ENCODE measurements around the gene SGIP1.

The SGIP1 gene

DNA sequence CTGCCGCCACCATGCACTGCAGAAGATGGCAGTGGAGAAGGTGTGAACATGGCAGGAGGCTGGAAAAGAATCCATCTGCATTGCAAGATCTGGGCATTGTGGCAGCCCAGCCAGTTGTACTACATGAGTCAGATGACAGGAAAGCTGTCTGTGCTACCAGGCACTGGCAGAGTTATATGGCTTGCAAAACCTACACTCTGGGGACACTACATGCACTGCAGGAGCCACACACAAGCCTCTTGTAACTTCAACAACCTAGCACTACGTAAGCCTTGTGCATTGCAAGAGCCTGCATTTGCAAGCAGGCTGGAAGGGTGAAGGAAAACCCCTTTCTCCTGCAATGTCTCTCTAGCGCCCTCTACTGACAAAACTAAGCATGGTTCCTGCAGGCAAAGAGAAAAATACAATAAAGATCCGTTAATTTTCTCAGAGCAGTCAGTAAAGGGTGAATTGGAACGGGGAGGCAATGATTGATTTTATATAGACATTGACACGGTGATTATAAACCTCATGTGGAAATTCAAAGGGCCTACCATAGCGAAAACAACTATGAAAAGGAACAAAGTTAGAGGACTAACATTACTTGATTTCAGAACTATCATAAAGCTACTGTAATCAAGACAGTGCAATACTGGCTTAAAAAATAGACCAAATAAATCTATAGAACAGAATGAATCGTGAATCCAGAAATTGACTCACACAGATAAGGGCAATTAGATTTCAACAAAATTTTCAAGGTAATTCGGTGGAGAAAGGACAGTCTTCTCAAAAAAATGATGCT, 192.1 kb downstream of the SGIP1 start:
- TF ChIP-seq RAD21 (IDR thresholded peaks at IDR 0.05; ENCODE audit: low read depth): peak; percentile 89
- TF ChIP-seq FOXM1 (IDR thresholded peaks at IDR 0.05; ENCODE audit: borderline replicate concordance, low read depth): no peak

- TF ChIP-seq TEAD4 (IDR thresholded peaks at IDR 0.05): no peak
Measured at GRCh38 chr1:66728021-66728420, 194.1 kb downstream of the SGIP1 start.

DNA sequence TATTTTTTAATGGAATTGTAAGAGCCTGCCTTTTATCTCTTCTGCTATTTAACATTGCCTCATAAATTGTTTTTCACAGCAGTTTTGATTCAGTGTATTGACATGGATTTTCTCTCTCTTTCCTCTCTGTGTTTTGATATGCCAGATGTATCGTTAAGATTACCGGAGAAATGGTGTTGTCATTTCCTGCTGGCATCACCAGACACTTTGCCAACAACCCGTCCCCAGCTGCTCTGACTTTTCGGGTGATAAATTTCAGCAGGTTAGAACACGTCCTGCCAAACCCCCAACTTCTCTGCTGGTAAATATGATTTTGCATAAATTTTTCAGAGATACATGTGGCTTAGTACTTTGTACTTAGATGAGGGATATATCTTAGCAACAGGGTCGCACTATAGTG, 195.2 kb downstream of the SGIP1 start:
- no peak for TF ChIP-seq CREB1 (IDR thresholded peaks at IDR 0.05; ENCODE audit: low read depth)
- no peak for TF ChIP-seq TEAD4 (IDR thresholded peaks at IDR 0.05)
- TF ChIP-seq USF1 (IDR thresholded peaks at IDR 0.05): no peak
- TF ChIP-seq EP300 (IDR thresholded peaks at IDR 0.05; ENCODE audit: borderline replicate concordance): no peak
- no peak for TF ChIP-seq EGR1 (IDR thresholded peaks at IDR 0.05)
- no peak for TF ChIP-seq TAF1 (IDR thresholded peaks at IDR 0.05; ENCODE audit: low read depth)
- TF ChIP-seq, protein P1, sequence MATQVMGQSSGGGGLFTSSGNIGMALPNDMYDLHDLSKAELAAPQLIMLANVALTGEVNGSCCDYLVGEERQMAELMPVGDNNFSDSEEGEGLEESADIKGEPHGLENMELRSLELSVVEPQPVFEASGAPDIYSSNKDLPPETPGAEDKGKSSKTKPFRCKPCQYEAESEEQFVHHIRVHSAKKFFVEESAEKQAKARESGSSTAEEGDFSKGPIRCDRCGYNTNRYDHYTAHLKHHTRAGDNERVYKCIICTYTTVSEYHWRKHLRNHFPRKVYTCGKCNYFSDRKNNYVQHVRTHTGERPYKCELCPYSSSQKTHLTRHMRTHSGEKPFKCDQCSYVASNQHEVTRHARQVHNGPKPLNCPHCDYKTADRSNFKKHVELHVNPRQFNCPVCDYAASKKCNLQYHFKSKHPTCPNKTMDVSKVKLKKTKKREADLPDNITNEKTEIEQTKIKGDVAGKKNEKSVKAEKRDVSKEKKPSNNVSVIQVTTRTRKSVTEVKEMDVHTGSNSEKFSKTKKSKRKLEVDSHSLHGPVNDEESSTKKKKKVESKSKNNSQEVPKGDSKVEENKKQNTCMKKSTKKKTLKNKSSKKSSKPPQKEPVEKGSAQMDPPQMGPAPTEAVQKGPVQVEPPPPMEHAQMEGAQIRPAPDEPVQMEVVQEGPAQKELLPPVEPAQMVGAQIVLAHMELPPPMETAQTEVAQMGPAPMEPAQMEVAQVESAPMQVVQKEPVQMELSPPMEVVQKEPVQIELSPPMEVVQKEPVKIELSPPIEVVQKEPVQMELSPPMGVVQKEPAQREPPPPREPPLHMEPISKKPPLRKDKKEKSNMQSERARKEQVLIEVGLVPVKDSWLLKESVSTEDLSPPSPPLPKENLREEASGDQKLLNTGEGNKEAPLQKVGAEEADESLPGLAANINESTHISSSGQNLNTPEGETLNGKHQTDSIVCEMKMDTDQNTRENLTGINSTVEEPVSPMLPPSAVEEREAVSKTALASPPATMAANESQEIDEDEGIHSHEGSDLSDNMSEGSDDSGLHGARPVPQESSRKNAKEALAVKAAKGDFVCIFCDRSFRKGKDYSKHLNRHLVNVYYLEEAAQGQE (IDR thresholded peaks at IDR 0.05; ENCODE audit: low read depth): no peak
- no peak for TF ChIP-seq CEBPB (IDR thresholded peaks at IDR 0.05)
- TF ChIP-seq RAD21 (IDR thresholded peaks at IDR 0.05; ENCODE audit: low read depth): no peak
- no peak for TF ChIP-seq TCF12 (IDR thresholded peaks at IDR 0.05; ENCODE audit: low read depth)
- no peak for TF ChIP-seq MAX (IDR thresholded peaks at IDR 0.05)

GRCh38 chr1:66729523-66729922, 195.6 kb downstream of the SGIP1 start:
- no peak for TF ChIP-seq EGR1 (IDR thresholded peaks at IDR 0.05)
- no peak for TF ChIP-seq TAF1 (IDR thresholded peaks at IDR 0.05; ENCODE audit: low read depth)
- TF ChIP-seq CEBPB (IDR thresholded peaks at IDR 0.05): no peak
- TF ChIP-seq RAD21 (IDR thresholded peaks at IDR 0.05; ENCODE audit: low read depth): no peak
- TF ChIP-seq, protein P1 (IDR thresholded peaks at IDR 0.05; ENCODE audit: low read depth): no peak
- TF ChIP-seq FOXM1 (IDR thresholded peaks at IDR 0.05; ENCODE audit: borderline replicate concordance, low read depth): no peak
- no peak for TF ChIP-seq TEAD4 (IDR thresholded peaks at IDR 0.05)
- TF ChIP-seq EP300 (IDR thresholded peaks at IDR 0.05; ENCODE audit: borderline replicate concordance): no peak
- no peak for TF ChIP-seq TCF12 (IDR thresholded peaks at IDR 0.05; ENCODE audit: low read depth)
- TF ChIP-seq NFIC (IDR thresholded peaks at IDR 0.05): no peak
- TF ChIP-seq CREB1 (IDR thresholded peaks at IDR 0.05; ENCODE audit: low read depth): no peak
- no peak for TF ChIP-seq USF1 (IDR thresholded peaks at IDR 0.05)
- no peak for TF ChIP-seq MAX (IDR thresholded peaks at IDR 0.05)

- TF ChIP-seq MAX (IDR thresholded peaks at IDR 0.05): no peak
- TF ChIP-seq, protein P1 (IDR thresholded peaks at IDR 0.05; ENCODE audit: low read depth): no peak
- TF ChIP-seq EGR1 (IDR thresholded peaks at IDR 0.05): no peak
- TF ChIP-seq FOXM1 (IDR thresholded peaks at IDR 0.05; ENCODE audit: borderline replicate concordance, low read depth): no peak
- no peak for TF ChIP-seq NFIC (IDR thresholded peaks at IDR 0.05)
- no peak for TF ChIP-seq ZBTB7A (IDR thresholded peaks at IDR 0.05; ENCODE audit: low read depth)
- no peak for TF ChIP-seq YY1 (IDR thresholded peaks at IDR 0.05; ENCODE audit: low read depth)
- TF ChIP-seq CREB1 (IDR thresholded peaks at IDR 0.05; ENCODE audit: low read depth): no peak
- TF ChIP-seq TCF12 (IDR thresholded peaks at IDR 0.05; ENCODE audit: low read depth): no peak
- TF ChIP-seq RAD21 (IDR thresholded peaks at IDR 0.05; ENCODE audit: low read depth): no peak
- no peak for TF ChIP-seq CEBPB (IDR thresholded peaks at IDR 0.05)
- no peak for TF ChIP-seq TAF1 (IDR thresholded peaks at IDR 0.05; ENCODE audit: low read depth)
- TF ChIP-seq USF1 (IDR thresholded peaks at IDR 0.05): no peak
- TF ChIP-seq EP300 (IDR thresholded peaks at IDR 0.05; ENCODE audit: borderline replicate concordance): no peak
Measured at GRCh38 chr1:66730462-66730861, 196.5 kb downstream of the SGIP1 start.
